Measurements from ENCODE around the gene DPY30.
A peak's percentile ranks its signal among the peaks of the same experiment; 100 is the strongest.

DPY30 gene

GRCh38 chr2:31980674-31981356, 58.8 kb downstream of the DPY30 start:
- peak; percentile 47 for DNase-seq (ENCODE audit: insufficient read length, low spot score)
- TF ChIP-seq SPI1 (IDR thresholded peaks at IDR 0.05; ENCODE audit: low read depth, low read length): peak; percentile 72
- TF ChIP-seq PAX5 (IDR thresholded peaks at IDR 0.05; ENCODE audit: insufficient read depth, low read length, severe bottlenecking): no peak
- no peak for TF ChIP-seq POLR2AphosphoS5 (IDR thresholded peaks at IDR 0.05; ENCODE audit: low read depth, low read length)
- FAIRE-seq: peak; percentile 98

- TF ChIP-seq POU2F2 (IDR thresholded peaks at IDR 0.05; ENCODE audit: low read depth, low read length) (no peak), PAX5 (IDR thresholded peaks at IDR 0.05; ENCODE audit: insufficient read depth, low read length, severe bottlenecking) (no peak), SPI1 (IDR thresholded peaks at IDR 0.05; ENCODE audit: low read depth, low read length) (no peak), TAF1 (IDR thresholded peaks at IDR 0.05; ENCODE audit: low read depth, low read length) (no peak), POLR2AphosphoS5 (IDR thresholded peaks at IDR 0.05; ENCODE audit: low read depth, low read length) (no peak), POLR2A (IDR thresholded peaks at IDR 0.05; ENCODE audit: low read depth, low read length) (no peak)
- no peak for DNase-seq (ENCODE audit: insufficient read length, low spot score)
- no peak for FAIRE-seq
Observed at GRCh38 chr2:31979956-31980355, 59.6 kb downstream of the DPY30 start.

- DNase-seq (ENCODE audit: insufficient read length, low spot score) (no peak), FAIRE-seq (no peak)
- TF ChIP-seq TAF1 (IDR thresholded peaks at IDR 0.05; ENCODE audit: low read depth, low read length): no peak
- TF ChIP-seq PAX5 (IDR thresholded peaks at IDR 0.05; ENCODE audit: insufficient read depth, low read length, severe bottlenecking): no peak
- TF ChIP-seq SPI1 (IDR thresholded peaks at IDR 0.05; ENCODE audit: low read depth, low read length): no peak
- no peak for TF ChIP-seq POU2F2 (IDR thresholded peaks at IDR 0.05; ENCODE audit: low read depth, low read length)
- no peak for TF ChIP-seq POLR2A (IDR thresholded peaks at IDR 0.05; ENCODE audit: low read depth, low read length)
- no peak for TF ChIP-seq POLR2AphosphoS5 (IDR thresholded peaks at IDR 0.05; ENCODE audit: low read depth, low read length)
Observed at GRCh38 chr2:31979018-31979417, 60.6 kb downstream of the DPY30 start.

- no peak for TF ChIP-seq POU2F2 (IDR thresholded peaks at IDR 0.05; ENCODE audit: low read depth, low read length)
- no peak for TF ChIP-seq PAX5 (IDR thresholded peaks at IDR 0.05; ENCODE audit: insufficient read depth, low read length, severe bottlenecking)
- TF ChIP-seq POLR2AphosphoS5 (IDR thresholded peaks at IDR 0.05; ENCODE audit: low read depth, low read length): no peak
- no peak for TF ChIP-seq POLR2A (IDR thresholded peaks at IDR 0.05; ENCODE audit: low read depth, low read length)
- no peak for TF ChIP-seq TAF1 (IDR thresholded peaks at IDR 0.05; ENCODE audit: low read depth, low read length)
- no peak for TF ChIP-seq SPI1 (IDR thresholded peaks at IDR 0.05; ENCODE audit: low read depth, low read length)
Observed at GRCh38 chr2:31978436-31978835, 61.2 kb downstream of the DPY30 start.

More at GRCh38 chr2:31978436-31978835, 61.2 kb downstream of the DPY30 start:
- DNase-seq (ENCODE audit: insufficient read length, low spot score) (no peak), FAIRE-seq (no peak)

Measured in GM12891 (cell line).